ENCODE results near the gene WDR46. TPM values are rescaled to one million over a fixed set of nuclear protein-coding genes. Genes with fewer than 3 reads are reported as not detected.

The WDR46 gene
- polyA plus RNA-seq, 1 donor from 2014 or later = 62.5 TPM

- Histone ChIP-seq H3K27ac (ENCODE audit: low read length) (no peak overlapping the region), H3K79me2 (replicated peaks; ENCODE audit: insufficient read depth, low read length) (peaks cover 12% of the 10 kb centered on the region), H3K4me3 (ENCODE audit: low read length) (peak overlapping the region; percentile 91), H3K27me3 (ENCODE audit: insufficient read depth, low read depth, low read length) (no peaks in the 10 kb centered on the region), H4K20me1 (ENCODE audit: insufficient read depth) (no peaks in the 10 kb centered on the region), H3K36me3 (ENCODE audit: insufficient read depth, low read length) (no peaks in the 10 kb centered on the region), H3K9ac (ENCODE audit: low read length) (peak overlapping the region; percentile 94), H3K9me2 (ENCODE audit: insufficient read depth, low read length) (no peaks in the 10 kb centered on the region), H2AFZ (ENCODE audit: low read depth, low read length) (no peak overlapping the region), H3F3A (ENCODE audit: insufficient read depth, low read length, poor library complexity, severe bottlenecking) (no peaks in the 10 kb centered on the region), H3K4me2 (ENCODE audit: low read length) (no peak overlapping the region), H3K9me3 (ENCODE audit: low read length) (no peaks in the 10 kb centered on the region)
- TF ChIP-seq CTCF (IDR thresholded peaks at IDR 0.05; ENCODE audit: poor library complexity, severe bottlenecking) (no peak), TAF1 (IDR thresholded peaks at IDR 0.05; ENCODE audit: low read depth) (no peak), EZH2 (IDR thresholded peaks at IDR 0.05; ENCODE audit: borderline replicate concordance, insufficient read depth, low read length, poor library complexity, severe bottlenecking) (no peak), REST (IDR thresholded peaks at IDR 0.05; ENCODE audit: borderline replicate concordance) (no peak), POLR2AphosphoS5 (IDR thresholded peaks at IDR 0.05) (no peak), EP300 (conservative IDR thresholded peaks at IDR 0.05; ENCODE audit: poor library complexity, severe bottlenecking) (no peak), SMC3 (conservative IDR thresholded peaks at IDR 0.05; ENCODE audit: poor library complexity) (no peak)
Measured at GRCh38 chr6:33297406-33297955, 8.4 kb upstream of the WDR46 start.

- no peaks in the 10 kb centered on the region for H3K36me3 ChIP-seq (ENCODE audit: insufficient read depth, low read length)
- no peaks in the 10 kb centered on the region for H3K27me3 ChIP-seq (ENCODE audit: insufficient read depth, low read depth, low read length)
- no peak overlapping the region for H2AFZ ChIP-seq (ENCODE audit: low read depth, low read length)
- no peaks in the 10 kb centered on the region for H4K20me1 ChIP-seq (ENCODE audit: insufficient read depth)
- peak overlapping the region; percentile 91 for H3K4me3 ChIP-seq (ENCODE audit: low read length)
- H3K9ac ChIP-seq (ENCODE audit: low read length) = no peak overlapping the region
- TF ChIP-seq SMC3 (conservative IDR thresholded peaks at IDR 0.05; ENCODE audit: poor library complexity) = no peak
- no peaks in the 10 kb centered on the region for H3K9me2 ChIP-seq (ENCODE audit: insufficient read depth, low read length)
- H3K27ac ChIP-seq (ENCODE audit: low read length) = no peak overlapping the region
- no peaks in the 10 kb centered on the region for H3F3A ChIP-seq (ENCODE audit: insufficient read depth, low read length, poor library complexity, severe bottlenecking)
- no peaks in the 10 kb centered on the region for H3K9me3 ChIP-seq (ENCODE audit: low read length)
- no peak overlapping the region for H3K4me2 ChIP-seq (ENCODE audit: low read length)
- H3K79me2 ChIP-seq (replicated peaks; ENCODE audit: insufficient read depth, low read length) = peaks cover 11% of the 10 kb centered on the region
Measured at GRCh38 chr6:33296797-33297405, 7.9 kb upstream of the WDR46 start.
